Posterior cingulate gyrus (tissue), 11 donors: ENCODE results near the gene SYNE2.

Source experiments
- DNase-seq, 10 donors: peaks; one replicate each; pipeline versions ENCODE4 v3.0.0 to v3.0.0-alpha.2; 2020 to 2021; ENCODE audit warnings: mixed read lengths in 3 of 10
- intact Hi-C: fragments of 100-400 bp; cut with DNase I; formaldehyde crosslinking; loops from one replicate; pipeline ENCODE4 v1.15.1; 2023

Gene SYNE2

DNA sequence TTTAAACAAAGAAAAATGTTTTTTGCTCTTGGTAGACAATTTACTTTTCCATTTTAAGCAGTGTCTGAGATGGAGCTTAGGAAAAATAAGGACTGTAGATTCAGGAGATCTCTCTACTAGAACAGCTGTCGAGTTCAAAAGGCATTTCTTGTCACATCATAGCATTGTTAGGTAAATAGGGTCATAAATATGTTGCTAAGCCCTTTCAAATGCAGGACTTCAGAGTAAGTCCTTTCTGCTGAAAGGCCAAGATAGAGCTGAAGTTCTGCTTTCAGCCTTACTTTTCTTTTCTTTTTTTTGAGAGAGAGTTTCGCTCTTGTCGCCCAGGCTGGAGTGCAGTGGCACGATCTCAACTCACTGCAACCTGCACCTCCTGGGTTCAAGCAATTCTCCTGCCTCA is 98.2 kb downstream of the SYNE2 start:
- intact Hi-C loops = no loop called here
- no peak for DNase-seq

DNA sequence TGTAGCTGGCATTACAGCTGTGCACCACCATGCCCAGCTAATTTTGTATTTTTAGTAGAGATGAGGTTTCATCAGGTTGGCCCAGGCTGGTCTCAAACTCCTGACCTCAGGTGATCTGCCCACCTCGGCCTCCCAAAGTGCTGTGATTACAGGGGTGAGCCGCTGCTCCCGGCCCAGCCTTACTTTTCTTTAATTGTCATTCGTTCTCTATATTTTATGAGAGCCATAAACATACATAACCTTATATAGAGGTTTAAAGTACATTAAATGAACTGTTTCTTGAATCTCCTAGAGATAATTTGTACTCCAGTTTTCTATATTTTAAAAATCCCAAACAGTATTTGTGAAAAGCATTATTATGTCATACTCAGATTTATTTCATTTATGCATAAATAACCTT is 98.6 kb downstream of the SYNE2 start:
- intact Hi-C loops = no loop called here
- DNase-seq = no peak

DNA sequence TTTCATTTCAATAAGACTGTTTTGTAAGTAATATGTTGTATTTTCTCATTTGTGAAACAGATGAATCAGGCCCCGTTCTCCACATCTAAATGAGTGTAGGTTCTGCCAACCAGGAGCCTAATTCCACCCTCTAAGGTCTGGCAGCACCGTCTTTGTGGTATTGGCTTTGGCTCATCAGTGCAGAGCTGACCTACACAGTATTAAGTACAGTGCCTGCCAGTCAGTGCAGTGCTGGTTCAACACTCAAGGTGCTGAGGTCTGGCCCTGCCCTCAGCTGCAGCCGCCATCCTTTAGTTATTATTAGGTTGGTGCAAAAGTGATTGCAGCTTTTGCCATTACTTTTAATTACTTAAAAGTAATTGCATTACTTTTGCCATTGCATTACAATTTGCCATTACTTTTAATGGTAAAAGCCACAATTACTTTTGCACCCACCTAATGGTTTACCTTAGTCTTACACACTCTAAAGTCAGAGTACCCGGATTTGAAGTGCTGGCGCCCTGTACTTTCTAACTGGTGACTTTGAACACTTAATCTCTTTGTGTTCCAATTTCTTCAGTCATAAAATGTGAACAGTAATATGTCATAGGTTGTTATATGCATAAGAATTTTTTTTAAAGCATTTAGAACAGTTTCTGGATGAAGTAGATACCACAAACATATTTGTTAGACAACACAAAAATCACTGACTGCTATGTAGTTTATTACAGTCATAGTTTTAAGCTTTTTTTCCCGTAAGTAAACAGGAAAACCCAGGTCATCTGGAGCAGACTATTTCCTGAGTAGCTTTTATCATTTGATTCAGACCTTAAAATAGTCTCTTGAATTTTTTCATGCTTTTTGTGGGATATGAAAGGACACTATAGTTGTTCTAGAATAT is 99.5 kb downstream of the SYNE2 start:
- no peak for DNase-seq
- intact Hi-C loops = no loop called here

DNA sequence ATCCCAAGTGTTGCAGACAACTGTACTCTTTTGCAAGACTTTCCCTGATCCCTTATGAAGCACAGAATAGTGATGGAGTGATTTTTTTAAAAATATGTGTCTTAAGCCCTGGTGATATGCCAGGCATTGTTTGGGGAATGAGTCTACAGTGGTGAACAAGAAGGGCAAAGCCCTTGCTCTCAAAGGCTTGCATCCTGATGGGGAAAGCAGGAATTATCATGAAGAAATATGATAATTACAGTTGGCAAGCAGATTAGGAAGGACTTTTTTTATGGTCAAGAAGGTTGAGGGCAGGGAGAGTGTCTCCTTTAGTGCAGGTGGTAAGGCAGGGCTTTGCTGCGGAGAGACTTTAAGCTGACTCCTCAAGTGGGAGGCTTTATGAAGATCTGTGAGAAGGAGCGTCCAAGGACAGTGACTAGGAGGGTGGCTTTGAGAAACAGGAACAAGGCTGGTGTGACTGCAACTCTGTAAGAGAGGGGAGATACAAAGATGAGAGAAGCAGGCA is 100.2 kb downstream of the SYNE2 start:
- intact Hi-C loops = no loop called here

DNA sequence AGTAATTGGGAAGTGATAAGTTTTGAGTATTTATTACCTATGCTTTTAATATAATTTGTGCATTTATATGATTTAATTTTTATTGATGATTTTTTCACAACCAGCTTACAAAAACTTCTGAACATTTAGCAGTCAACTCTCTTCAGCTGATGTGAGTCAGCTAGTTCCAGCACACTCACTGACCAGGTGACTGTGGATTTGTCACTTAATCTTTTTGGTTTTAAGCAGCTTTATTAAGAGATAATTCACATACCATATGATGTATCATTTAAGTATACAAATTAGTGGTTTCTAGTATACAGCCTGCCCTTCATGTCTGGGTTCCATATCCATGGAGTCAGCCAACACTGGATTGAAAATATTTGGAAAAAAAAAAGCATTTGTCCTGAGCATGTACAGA is 103.5 kb downstream of the SYNE2 start:
- intact Hi-C loops = no loop called here
- DNase-seq = no peak

More for the DNA sequence above, 100.2 kb downstream of the SYNE2 start:
- no peak for DNase-seq

DNA sequence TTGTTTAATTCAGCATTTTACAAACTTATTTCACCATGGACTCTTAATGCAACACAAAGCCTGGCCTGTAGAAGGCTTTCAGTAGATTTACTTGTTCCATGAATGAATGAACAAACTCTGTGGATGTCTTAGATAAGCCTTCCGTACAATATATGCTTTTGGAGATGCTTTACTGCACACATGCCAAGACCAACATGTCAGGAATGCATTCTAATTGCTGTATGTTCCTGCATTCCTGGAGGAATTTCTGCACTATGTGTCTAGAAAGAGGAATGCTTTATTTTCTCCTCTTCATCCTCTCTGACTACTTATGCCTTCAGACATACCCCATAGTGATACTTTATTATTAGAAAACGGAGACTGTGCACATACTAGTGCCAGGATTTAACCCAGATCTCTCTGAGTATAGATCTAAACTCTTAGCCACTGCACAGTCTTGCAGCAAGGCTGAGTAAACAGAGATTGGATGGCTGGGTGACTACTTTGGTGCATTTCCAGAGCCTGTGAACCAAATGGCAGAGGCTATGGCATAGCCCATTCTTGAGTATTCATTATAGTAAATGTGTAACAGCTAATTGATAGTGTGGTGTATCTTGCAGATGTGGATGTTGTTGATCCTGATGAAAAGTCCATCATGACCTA is 108.2 kb downstream of the SYNE2 start:
- no peak for DNase-seq
- intact Hi-C loops = no loop called here

DNA sequence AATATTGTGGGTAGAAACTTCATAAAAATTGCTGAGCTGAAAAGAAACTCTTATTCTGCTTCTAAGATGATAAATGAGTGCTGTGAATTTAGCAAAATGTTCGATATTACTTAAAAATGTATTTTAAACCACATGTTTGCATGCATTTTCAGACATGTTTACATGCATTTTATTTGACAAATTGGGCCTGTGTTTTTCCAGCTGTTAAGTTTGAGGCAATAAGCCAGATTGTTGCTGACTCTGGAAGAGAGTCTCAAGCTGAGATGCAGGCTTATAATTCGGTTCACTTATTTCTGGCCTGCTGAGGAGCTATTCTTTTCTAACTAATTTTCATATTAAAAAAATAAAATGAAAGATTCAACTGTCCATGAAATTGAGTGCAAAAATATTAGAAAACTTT is 110.1 kb downstream of the SYNE2 start:
- intact Hi-C loops = no loop called here
- DNase-seq = no peak

DNA sequence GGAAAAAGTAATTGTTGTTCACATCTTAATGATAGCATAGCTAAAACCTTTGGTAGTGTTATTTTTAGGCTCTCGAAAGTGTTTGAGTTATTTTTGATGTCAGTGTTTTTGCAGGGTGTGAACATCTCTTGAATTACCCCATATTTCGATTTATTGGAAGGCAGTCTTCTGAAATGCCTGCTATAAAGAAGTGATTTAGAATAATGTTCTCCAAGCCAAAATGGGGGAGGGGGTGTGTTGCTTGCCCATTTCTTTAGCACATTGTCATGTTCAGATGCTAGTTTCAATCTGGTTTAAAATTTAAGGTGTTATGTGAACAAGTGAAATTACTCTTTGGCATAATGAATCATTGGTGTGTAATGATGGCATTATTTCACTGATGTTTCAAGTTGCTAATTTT is 110.6 kb downstream of the SYNE2 start:
- intact Hi-C loops = no loop called here
- DNase-seq = no peak

DNA sequence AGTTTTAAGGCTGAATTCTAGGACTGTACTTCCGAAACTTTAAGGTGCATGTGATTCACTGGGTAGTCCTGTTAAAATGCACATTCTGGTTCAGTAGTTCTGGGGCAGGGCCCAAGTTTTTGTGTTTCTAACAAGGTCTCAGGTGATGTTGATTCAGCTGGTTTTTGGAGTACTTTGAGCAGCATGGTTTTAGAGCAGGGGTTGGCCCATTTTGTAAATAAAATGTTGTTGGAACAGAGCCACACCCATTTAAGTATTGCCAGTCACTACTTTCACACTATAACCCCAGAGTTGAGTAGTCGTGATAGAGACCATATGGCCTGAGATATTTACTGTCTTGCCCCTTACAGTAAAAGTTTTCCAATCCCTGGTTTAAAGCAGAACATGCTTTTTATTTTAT is 111.3 kb downstream of the SYNE2 start:
- no peak for DNase-seq
- intact Hi-C loops = no loop called here

DNA sequence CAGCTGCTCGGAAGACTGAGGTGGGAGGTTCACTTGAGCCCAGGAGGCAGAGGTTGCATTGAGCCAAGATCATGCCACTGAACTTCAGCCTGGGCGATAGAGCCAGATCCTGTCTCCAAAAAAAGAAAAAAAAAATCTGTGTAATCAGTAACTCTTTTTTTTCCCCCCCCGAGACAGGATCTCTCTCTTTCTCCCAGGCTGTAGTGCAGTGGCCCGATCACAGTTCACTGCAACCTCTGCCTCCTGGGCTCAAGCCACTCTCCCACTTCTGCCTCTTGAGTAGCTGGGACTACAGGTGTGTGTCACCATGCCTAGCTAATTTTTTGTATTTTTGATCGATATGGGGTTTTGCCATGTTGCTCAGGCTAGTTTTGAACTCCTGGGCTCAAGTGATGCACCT is 113.6 kb downstream of the SYNE2 start:
- no peak for DNase-seq
- intact Hi-C loops = no loop called here

DNA sequence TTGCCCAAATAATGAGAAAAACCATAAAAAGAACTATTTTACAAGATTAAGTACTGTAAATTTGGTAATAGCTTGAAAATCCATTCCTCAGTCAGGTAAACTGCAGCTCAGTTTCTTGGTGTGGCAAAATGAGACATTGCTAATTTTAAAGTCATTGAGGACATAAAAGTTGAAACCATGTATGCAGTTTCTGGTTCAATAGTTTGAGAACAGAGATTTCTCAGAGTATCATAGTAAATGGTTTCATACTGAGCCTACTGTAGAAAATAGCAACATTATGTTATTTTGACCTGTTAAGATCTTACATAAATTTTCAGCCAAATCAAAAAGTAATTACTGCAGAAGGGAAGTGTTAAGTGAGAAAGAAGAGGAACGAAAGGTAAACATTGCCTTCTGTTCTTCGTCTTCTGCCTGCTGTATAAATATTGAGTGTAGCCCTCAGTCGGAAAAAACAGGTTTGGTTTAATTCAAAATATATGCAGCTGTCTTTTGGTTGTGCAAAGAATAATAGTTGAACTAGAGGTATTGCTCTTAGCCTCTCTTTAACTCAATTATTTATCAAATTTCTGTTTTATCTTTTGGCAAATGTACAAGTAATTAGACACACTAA is 119.6 kb downstream of the SYNE2 start:
- intact Hi-C loops = no loop called here
- no peak for DNase-seq

DNA sequence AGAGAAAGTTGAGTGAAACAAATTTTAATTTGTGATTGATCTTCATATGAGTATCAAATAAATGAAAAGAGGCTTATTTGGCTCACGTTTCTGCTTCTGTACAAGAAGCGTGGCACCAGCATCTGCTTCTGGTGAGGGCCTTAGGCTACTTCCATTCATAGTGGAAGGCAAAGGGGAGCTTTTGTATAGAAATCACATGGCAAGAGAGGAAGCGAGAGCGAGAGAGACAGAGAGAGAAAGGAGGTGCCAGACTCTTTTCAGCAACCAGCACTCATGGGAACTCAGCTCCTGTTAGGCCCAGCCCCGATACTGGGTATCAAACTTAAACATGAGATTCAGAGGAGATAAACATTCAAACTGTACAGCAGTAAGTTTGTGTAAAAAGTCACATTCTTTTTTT is 121.4 kb downstream of the SYNE2 start:
- DNase-seq = no peak
- intact Hi-C loops = no loop called here

DNA sequence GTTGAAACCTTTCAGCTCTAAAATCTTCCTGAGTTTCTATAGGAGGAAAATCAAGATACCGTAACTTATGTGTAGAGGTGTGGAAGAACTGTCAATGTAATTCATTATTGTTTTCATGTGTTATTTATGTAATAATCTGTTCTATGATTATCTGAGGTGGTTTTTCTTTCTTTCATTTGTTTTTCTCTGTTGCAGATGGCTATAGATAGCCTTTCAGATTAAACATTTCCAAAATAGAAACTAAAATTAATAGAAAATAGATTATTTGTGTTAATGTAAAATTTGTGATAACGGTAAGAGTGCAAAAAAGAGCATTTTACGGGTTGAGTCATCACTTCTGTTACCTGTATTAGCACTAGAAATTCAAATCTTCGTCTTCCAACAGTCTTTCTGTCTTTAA is 128.8 kb downstream of the SYNE2 start:
- intact Hi-C loops = no loop called here
- no peak for DNase-seq

DNA sequence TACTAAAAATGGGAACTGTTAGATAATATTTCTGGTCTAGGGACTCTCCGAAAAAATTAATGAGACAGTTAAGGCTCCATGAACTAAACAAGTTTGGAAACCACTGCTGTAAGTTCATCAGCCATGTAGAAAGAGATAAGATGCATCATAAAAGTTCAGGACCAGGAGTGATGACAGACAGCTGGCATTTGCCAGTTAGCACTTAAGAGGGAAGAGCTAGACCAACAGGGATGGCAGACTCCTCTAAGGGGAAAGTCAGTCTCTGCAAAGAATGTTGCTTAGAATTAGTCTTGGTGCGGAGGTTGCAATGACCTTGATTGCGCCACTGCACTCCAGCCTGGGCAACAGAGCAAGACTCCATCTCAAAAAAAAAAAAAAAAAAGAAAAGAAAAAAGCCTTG is 129.4 kb downstream of the SYNE2 start:
- no peak for DNase-seq

DNA sequence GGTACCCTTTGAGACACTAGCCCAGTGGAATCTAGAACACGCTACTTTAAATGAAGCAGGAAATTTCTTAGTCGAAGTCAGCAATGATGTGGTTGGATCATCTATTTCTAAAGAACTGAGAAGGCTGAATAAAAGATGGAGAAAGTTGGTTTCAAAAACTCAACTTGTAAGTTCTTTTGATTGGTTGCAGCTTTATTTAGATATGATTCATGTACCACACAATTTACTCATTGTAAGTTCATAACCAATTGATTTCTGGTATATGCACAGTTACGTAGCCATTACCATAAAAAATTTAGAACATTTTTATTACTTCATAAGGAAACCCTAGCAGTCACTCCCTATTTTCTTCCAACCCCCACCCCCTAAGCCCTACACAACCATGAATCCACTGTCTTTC is 129.8 kb downstream of the SYNE2 start:
- intact Hi-C loops = no loop called here

More for the DNA sequence above, 129.4 kb downstream of the SYNE2 start:
- intact Hi-C loops = no loop called here

DNA sequence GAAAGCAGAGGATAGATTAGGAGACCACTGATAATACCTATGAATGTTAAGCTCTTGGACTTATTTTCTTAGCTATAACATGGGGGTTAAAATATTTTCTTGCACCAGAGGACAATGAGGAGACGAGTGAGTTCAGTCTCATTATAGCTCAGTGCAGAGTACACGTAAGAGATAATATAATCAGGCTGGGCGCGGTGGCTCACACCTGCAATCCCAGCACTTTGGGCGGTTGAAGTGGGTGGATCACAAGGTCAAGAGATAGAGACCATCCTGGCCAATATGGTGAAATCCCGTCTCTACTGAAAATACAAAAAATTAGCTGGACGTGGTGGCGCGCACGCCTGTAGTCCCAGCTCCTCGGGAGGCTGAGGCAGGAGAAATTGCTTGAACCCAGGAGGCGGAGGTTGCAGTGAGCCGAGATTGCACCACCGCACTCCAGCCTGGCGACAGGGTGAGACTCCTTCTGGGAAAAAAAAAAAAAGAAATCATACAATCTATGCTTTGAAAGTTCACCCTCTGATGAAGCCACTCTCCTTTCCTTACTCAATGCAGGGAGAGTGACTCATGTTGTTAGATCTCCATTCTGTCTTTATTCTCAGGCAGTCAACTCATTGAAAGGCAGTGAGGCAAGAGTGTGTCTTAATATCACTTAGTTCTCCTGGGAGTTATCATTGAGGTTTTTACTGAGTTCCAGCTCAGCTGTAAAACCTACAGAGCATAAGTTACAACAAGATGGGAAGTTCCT is 134.2 kb downstream of the SYNE2 start:
- intact Hi-C loops = no loop called here
- no peak for DNase-seq

More for the DNA sequence above, 129.8 kb downstream of the SYNE2 start:
- DNase-seq = no peak

DNA sequence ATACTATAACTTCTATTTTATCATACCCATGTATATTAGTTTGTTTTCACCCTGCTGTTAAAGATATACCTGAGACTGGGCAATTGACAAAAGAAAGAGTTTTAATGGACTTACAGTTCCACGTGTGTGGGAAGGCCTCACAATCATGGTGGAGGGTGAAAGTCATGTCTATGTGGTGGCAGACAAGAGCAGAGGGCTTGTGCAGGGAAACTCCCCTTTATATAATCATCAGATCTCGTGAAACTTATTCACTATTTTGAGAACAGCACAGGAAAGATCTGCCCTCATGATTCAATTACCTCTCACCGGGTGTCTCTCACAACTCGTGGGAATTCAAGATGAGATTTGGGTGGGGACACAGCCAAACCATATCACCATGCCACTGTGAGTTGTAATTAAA is 135.8 kb downstream of the SYNE2 start:
- intact Hi-C loops = no loop called here
- DNase-seq = no peak

DNA sequence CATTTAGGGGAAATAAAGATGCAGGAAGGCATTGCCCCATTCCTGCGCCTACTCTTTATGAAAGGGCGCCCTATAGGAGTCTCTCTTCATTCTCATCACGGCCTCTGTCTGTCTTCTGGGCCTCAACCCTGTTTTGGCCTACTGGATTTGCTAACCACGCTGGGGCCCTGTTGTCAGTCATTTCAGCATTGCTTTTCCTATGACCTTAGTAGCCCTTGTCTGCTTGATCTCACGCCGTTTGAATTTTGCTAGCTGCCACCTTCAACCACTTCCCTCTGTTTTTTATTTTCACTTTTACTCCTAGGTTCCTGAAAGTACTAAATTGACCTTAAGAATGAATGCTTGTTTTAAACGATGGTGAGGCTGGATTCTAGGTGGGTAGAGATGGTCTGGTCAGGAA is 139.0 kb downstream of the SYNE2 start:
- DNase-seq = no peak
- intact Hi-C loops = no loop called here

DNA sequence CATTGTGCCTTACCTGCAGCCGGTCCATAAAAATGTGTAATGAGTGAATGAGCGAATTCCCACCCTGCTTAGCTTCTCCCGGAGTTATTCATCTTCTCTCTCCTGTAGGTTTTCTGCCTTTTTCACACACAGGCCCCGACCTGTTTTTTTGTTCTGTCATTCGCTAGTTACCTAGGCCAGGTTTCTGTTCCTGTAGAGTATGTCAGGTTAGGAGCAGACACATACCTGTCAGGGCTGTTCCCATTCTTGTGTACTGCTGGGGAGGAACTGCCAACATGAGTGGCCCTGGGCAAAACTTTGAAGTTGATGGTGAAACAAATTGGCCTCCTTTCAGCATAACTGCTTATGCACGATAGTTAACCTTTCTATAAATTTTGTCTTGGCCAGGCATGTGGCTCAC is 140.1 kb downstream of the SYNE2 start:
- no peak for DNase-seq
- intact Hi-C loops = no loop called here

DNA sequence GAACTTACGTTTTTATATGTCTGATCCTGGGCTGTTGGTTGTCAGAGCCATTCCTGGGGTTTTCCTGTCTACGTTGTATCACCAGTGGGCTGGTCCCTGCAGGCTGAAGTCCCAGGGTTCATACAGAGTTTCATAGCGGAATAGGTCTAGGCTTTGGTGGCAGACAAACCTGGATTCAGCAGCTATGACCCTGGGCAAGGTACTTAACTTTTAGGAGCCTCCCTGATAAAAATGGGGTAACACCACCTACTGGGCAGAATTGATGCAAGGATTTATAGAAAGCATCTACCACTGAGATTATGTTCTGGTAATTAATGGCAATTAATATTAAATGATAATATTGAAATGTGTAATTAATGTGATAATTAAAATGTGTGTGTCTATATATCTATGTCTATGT is 141.2 kb downstream of the SYNE2 start:
- DNase-seq = no peak
- intact Hi-C loops = no loop called here

DNA sequence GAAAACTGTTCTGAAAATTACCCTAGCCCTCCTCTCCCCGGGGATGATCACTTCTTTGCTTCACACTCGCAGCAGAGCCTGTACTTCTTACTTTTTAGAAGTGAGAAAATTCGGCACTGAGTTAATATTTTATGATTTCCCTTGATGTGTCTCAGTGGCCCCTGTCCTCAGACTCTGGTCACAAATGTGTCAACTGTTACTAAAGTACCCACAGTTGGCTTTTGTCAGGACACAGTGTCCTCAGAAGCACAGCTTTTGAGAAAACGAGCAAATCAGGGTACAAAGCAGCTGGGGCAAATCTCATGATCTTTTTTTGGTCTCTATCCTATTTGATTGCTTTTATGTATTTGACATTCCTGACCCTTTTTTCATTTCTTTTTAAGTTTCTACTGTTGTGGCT is 142.5 kb downstream of the SYNE2 start:
- no peak for DNase-seq
- intact Hi-C loops = no loop called here
